MV-4-11 (cell line): Measurements from ENCODE around the gene ARHGAP31.

Source experiments
- DNase-seq: peaks from one replicate; lab custom pipeline; 2025; lab: John Stamatoyannopoulos, UW

Gene ARHGAP31

DNA sequence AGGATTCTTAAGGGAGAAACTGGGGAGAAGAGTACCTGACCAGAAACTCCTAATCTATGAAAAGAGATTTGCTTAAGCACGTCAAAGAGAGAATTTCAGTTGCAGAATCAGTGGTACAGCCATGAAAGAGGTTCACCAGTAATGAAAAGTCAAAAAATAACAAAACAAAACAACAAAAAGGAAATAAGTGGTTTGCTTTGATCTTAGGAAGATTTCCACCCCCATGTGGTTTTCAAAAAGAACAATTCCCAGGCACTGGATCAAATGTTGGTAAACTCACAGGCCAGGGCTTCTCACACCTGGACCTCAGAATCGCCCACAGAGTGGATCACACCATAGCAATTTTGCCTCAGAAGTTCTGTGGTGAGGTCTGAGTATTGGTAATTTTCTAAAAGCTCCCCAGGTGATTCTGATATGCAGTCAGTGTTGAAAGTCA, 101.8 kb downstream of the ARHGAP31 start:
- DNase-seq = no peak

- DNase-seq = no peak
Measured at GRCh38 chr3:119396870-119397269, 102.7 kb downstream of the ARHGAP31 start.

DNA sequence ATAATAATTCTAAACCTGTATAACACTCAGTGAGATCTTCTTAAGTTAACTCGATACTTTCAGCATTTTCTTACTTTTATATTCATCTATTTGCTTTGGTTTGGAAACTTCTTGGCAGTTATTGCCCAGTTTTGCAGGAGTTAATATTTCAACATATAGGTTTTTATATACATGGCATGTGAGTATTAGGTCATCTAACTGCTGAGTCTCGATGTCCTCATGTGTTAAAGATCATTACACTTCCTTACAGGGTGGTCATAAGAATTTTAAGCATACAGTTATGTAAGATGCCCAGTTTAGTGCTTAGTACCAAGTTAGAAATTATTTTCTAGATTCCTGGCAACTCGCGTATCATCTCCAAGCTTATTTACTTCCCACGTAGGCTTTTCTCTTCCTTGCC, 106.3 kb downstream of the ARHGAP31 start:
- no peak for DNase-seq

- no peak for DNase-seq
Measured at GRCh38 chr3:119401069-119401468, 106.9 kb downstream of the ARHGAP31 start.

DNA sequence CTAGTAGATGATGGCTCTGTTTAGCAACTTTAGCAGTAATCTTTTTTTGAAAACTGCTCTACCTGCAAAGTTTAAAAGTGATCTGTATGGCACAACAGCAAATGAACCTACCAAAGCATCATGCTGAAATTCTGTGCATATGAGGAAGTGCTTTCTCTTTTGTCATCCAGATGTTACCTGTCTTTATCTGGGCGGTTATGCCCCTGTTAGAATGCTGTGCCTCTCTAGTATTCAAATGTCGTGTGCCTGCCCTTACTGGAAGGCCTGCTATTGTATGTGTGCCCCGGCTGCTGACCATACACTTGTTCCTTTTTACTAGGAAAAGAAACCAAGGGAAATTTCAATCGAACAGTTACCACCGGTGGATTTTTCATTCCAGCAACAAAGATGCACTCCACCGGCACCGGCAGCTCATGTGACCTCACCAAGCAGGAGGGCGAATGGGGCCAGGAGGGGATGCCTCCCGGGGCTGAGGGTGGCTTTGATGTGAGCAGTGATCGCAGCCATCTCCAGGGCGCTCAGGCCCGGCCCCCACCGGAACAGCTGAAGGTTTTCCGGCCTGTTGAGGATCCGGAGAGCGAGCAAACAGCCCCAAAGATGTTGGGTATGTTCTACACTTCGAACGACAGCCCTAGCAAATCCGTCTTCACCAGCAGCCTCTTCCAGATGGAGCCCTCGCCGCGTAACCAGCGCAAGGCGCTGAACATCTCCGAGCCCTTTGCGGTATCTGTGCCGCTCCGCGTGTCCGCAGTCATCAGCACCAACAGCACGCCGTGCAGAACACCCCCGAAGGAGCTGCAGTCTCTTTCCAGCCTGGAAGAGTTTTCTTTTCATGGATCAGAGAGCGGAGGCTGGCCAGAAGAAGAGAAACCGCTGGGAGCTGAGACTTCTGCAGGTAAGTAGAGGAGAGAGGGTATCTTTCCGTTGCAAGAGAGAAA, 107.6 kb downstream of the ARHGAP31 start:
- DNase-seq = no peak

DNA sequence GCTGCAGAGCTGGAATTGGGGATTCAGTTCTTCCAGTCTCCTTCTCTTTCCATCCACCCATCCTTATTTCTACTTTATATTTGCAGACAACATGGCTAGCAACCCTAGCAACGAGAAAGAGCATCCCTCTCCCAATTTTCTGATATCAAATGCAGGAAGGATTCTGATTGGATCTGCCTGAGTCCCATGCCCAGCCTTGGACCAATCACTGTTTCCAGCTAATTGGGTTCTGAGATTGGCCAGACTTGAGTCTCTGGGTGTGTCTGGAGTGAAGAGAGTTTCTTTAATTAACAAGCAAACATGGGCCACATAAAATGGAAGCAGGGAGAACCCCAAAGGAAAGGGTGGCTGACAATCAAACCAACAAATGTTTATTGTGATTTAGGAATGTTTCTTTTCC, 108.6 kb downstream of the ARHGAP31 start:
- DNase-seq = no peak

- DNase-seq = no peak
Measured at GRCh38 chr3:119403201-119403600, 109.0 kb downstream of the ARHGAP31 start.

GRCh38 chr3:119405315-119405714, 111.1 kb downstream of the ARHGAP31 start:
- DNase-seq = no peak

GRCh38 chr3:119408243-119408950, 114.2 kb downstream of the ARHGAP31 start:
- no peak for DNase-seq

DNA sequence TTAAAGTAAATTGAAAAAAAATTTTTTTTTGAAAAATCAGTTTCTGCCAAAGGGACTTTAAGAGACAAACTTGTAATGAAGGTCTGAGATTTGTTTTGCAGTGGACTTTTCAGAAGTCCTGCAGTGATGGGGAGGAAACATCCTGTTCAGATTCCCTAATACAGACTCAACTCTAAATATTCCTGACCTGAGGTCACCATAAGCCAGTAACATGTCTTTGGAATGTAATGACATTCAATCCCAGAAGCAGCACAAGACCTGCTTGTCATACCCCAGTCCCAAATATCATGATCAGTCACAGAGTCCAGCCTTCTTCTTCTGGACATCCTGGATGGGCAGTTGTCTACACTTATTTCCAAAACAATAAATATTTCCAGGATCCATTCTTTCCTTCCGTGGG, 115.7 kb downstream of the ARHGAP31 start:
- DNase-seq = no peak

- DNase-seq = no peak
Measured at GRCh38 chr3:119413603-119414280, 119.6 kb downstream of the ARHGAP31 start.

DNA sequence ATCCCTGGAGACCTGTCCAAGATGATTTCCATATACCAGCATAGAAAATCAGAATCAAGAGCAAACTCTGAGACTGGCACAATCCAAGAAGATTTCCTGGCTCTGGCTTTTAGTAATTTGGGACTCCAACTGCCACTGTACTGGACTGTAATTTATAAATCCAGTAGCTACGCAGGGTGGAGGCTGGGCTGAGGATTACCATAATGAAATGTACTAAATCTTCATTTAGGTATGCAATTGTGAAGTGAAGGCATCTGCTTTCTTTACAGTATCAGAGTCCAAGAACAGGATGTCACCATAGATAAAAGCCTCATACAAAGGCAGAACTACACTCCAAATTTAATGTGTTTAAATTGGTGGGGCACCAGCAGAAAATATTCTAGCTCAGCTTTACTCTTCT, 122.7 kb downstream of the ARHGAP31 start:
- no peak for DNase-seq

GRCh38 chr3:119417771-119418512, 123.8 kb downstream of the ARHGAP31 start:
- DNase-seq = no peak

DNA sequence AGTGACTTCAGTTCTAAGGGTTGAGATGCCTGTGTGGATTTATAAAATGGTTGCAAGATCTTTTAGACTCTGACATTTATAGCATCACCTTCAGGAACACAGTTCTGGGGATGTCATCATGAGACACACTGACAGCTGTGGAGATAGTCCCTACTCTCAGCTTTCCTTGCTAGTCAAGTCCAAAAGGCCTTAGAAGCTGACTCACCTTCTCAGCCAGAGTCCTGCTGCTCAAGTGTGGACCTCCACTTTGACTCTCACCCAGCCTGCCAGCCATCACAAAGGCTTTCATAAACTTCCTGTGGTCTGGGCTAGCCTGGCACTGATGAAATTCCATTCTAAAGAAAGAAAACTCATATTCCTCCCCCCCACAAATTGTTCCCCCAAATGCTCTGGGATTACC, 124.5 kb downstream of the ARHGAP31 start:
- DNase-seq = no peak

GRCh38 chr3:119420196-119420595, 126.0 kb downstream of the ARHGAP31 start:
- no peak for DNase-seq

- DNase-seq = no peak
Measured at GRCh38 chr3:119427669-119428068, 133.5 kb downstream of the ARHGAP31 start.

DNA sequence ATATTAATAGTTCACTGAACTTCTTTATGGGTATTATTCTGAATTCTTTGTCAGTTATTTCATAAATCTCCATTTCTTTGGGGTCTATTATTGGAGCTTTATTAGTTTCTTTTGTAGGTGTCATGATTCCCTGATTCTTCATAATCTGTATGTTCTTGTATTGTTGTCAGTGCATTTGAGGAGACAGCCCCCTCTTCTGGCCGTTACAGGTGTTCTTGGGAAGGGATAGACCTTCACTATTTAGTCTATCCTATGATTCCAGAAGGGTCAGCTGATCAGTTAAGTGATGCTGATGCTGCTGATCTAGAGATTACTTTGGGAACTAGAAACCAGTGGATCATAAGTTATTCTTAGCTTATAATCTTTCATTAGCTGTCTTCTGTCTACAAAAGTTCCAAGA, 134.4 kb downstream of the ARHGAP31 start:
- DNase-seq = no peak

- DNase-seq = no peak
Measured at GRCh38 chr3:119433613-119434325, 139.6 kb downstream of the ARHGAP31 start.

- DNase-seq = no peak
Measured at GRCh38 chr3:119434703-119435102, 140.5 kb downstream of the ARHGAP31 start.

DNA sequence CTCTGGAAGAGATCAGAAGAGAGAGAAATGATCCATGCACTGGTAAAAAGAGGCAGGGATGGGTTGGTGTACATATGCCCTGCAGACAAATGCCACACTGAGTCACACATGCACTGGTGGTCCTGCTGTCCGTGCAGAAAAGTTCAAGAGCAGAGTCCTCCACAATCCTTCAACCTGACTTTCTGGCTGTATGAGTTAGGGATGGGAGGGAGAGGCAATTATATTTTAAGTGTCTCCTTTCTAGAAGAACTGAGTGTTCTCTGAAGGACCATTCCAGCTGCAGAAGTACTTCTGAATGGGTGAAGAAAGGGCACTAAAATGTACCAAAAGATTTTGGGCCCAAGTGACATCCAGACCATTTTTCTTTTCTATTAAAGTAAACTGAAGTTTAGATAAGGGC, 142.8 kb downstream of the ARHGAP31 start:
- DNase-seq = no peak

GRCh38 chr3:119437691-119438258, 143.6 kb downstream of the ARHGAP31 start:
- no peak for DNase-seq
